Measurements from ENCODE around the gene C21orf58.

- TF ChIP-seq EZH2 (IDR thresholded peaks at IDR 0.05) (no peak), POLR2AphosphoS5 (IDR thresholded peaks at IDR 0.05; ENCODE audit: borderline replicate concordance, low read depth, low read length) (no peak)
Observed at GRCh38 chr21:46347791-46348381, 24.2 kb upstream of the C21orf58 start.

Measured in SK-N-MC (cell line).